K562 (cell line): ENCODE data around the gene METTL3. TPM values are rescaled to one million over a fixed set of nuclear protein-coding genes. Genes with fewer than 3 reads are reported as not detected.

Experiments used
- ATAC-seq: fragments of 200-7000 bp; cut with Tn5 transposase; 3 replicates; pipeline ENCODE4 v1.9.1; 2020; ENCODE audit warnings: moderate library complexity
- BruUV-seq: library from RNA; stranded (reverse); fragments of 400-500 nt; replicated peaks from 2 replicates; lab custom pipeline; 2021; lab: Mats Ljungman, UMichigan
- CTCF ChIA-PET: fragments of 300-600 bp; formaldehyde crosslinking; extraction: SDS; loops from one replicate; lab custom pipeline; 2021; ENCODE audit warnings: low intra/inter-chr PET ratio; lab: Yijun Ruan, JAX
- POLR2A ChIA-PET: fragments of 300-600, 350-650 bp; sonication (Branson Sonifier 250); formaldehyde crosslinking; extraction: SDS; loops from one replicate; lab custom pipeline; 2021; ENCODE audit warnings: antibody characterized with exemption, inconsistent platforms; lab: Yijun Ruan, JAX
- DNase-seq, 4 experiments: peaks; one replicate each; pipeline versions ENCODE4 v3.0.0 to v3.0.0-alpha.2; 2011 to 2018; ENCODE audit warnings: low spot score in 3 of 4, mixed read lengths in 3 of 4; ENCODE audit errors: extremely low read depth in 1 of 4
- FAIRE-seq: peaks from 2 replicates; lab custom pipeline; 2011; peaks lifted over from hg19 to GRCh38; lab: Jason Lieb, UNC
- H2AFZ ChIP-seq: 2 replicates; pipeline ENCODE4 v1.6.0; 2011; ENCODE audit warnings: low read depth, low read length, control low read depth, inconsistent platforms
- H3K27ac ChIP-seq: fragments of 200-600 bp; 3 replicates; pipeline ENCODE4 v1.8.0; 2011; ENCODE audit warnings: low read depth, mild to moderate bottlenecking, control low read depth, inconsistent platforms, low read length, moderate library complexity, mixed read lengths; ENCODE audit errors: extremely low read depth
- H3K27me3 ChIP-seq, 2 experiments: fragments of 300-600 bp in 1 of 2; 2 replicates in 1 of 2; 3 replicates in 1 of 2; pipeline versions ENCODE4 v1.6.0 to v1.8.0; 2011; ENCODE audit warnings: inconsistent platforms in 2 of 2, low read length in 2 of 2, mild to moderate bottlenecking in 1 of 2, mixed read lengths in 1 of 2, moderate library complexity in 1 of 2; ENCODE audit not compliant: control insufficient read depth in 2 of 2, insufficient read depth in 2 of 2
- H3K36me3 ChIP-seq: fragments of 300-600 bp; 3 replicates; pipeline ENCODE4 v1.8.0; 2011; ENCODE audit warnings: mild to moderate bottlenecking, low read length, inconsistent platforms; ENCODE audit not compliant: control insufficient read depth, insufficient read depth
- H3K4me1 ChIP-seq, 2 experiments: fragments of 200-600 bp in 1 of 2; replicated peaks in 1 of 2; 2 replicates in 1 of 2; 3 replicates in 1 of 2; pipeline versions ENCODE4 v1.5.1 to v1.8.0; 2011; ENCODE audit warnings: inconsistent platforms in 2 of 2, low read length in 2 of 2, mild to moderate bottlenecking in 1 of 2, mixed read lengths in 1 of 2, moderate library complexity in 1 of 2; ENCODE audit not compliant: control insufficient read depth in 2 of 2, insufficient read depth in 2 of 2
- H3K4me2 ChIP-seq: 2 replicates; pipeline ENCODE4 v1.6.1; 2011; ENCODE audit warnings: low read length, control low read depth, inconsistent platforms, mixed read lengths; ENCODE audit not compliant: insufficient read depth
- H3K4me3 ChIP-seq: fragments of 200-600 bp; sonication (generic), shearing (Covaris generic); 2 replicates; pipeline ENCODE4 v1.5.1; 2016; ENCODE audit warnings: control low read depth, inconsistent platforms
- H3K79me2 ChIP-seq: fragments of 200-600 bp; 3 replicates; pipeline ENCODE4 v1.8.0; 2011; ENCODE audit warnings: low read length, inconsistent platforms; ENCODE audit not compliant: control insufficient read depth, insufficient read depth
- H3K9ac ChIP-seq, 2 experiments: 2 replicates each; pipeline versions ENCODE4 v1.6.0 to v1.6.1; 2011; ENCODE audit warnings: low read depth in 2 of 2, low read length in 2 of 2, control low read depth in 1 of 2, inconsistent platforms in 1 of 2, mild to moderate bottlenecking in 1 of 2, mixed read lengths in 1 of 2; ENCODE audit not compliant: insufficient read depth in 1 of 2
- H3K9me1 ChIP-seq: one replicate; pipeline ENCODE4 v1.6.0; 2011; ENCODE audit warnings: inconsistent platforms, mild to moderate bottlenecking, low read length, moderate library complexity; ENCODE audit not compliant: control insufficient read depth, insufficient read depth
- H3K9me3 ChIP-seq: replicated peaks from 2 replicates; pipeline ENCODE4 v1.5.1; 2011; ENCODE audit warnings: low read depth, low read length, inconsistent platforms; ENCODE audit not compliant: control insufficient read depth, insufficient read depth
- H4K20me1 ChIP-seq: replicated peaks from 2 replicates; pipeline ENCODE4 v1.6.1; 2011; ENCODE audit warnings: low read length, inconsistent platforms, mixed read lengths; ENCODE audit not compliant: control insufficient read depth, insufficient read depth
- ARID1B ChIP-seq: fragments of 450-650 bp; IDR thresholded peaks from 2 replicates; pipeline ENCODE4 v1.6.1; 2016; ENCODE audit warnings: antibody characterized with exemption, mild to moderate bottlenecking, inconsistent platforms
- BRD4 ChIP-seq: fragments of 200-600 bp; sonication (generic); IDR thresholded peaks from 2 replicates; pipeline ENCODE4 v1.6.1; 2017; ENCODE audit warnings: inconsistent platforms
- FOXO4 ChIP-seq: fragments of 450-650 bp; formaldehyde crosslinking; IDR thresholded peaks from 2 replicates; pipeline ENCODE4 v1.4.0; 2020; ENCODE audit warnings: mild to moderate bottlenecking, moderate library complexity
- HMGXB4 ChIP-seq: sonication (generic); formaldehyde crosslinking; IDR thresholded peaks from 2 replicates; pipeline ENCODE4 v1.8.1; 2023; ENCODE audit warnings: mild to moderate bottlenecking, missing genetic modification reagents
- MAX ChIP-seq: sonication (generic); formaldehyde crosslinking; IDR thresholded peaks from 2 replicates; pipeline ENCODE4 v1.9.0; 2022; ENCODE audit warnings: mild to moderate bottlenecking, missing genetic modification reagents
- MED1 ChIP-seq: sonication (generic); formaldehyde crosslinking; IDR thresholded peaks from 2 replicates; pipeline ENCODE4 v1.8.1; 2023; ENCODE audit warnings: missing genetic modification reagents, borderline replicate concordance
- MEF2A ChIP-seq: IDR thresholded peaks from 2 replicates; pipeline ENCODE4 v1.6.1; 2011; ENCODE audit warnings: low read depth, mild to moderate bottlenecking, low read length, moderate library complexity; ENCODE audit not compliant: control insufficient read depth
- NCOA1 ChIP-seq: fragments of 450-650 bp; IDR thresholded peaks from 2 replicates; pipeline ENCODE4 v1.6.1; 2016; ENCODE audit warnings: low read depth
- NEUROD1 ChIP-seq: fragments of 150-350 bp; IDR thresholded peaks from 2 replicates; pipeline ENCODE4 v1.6.1; 2014; ENCODE audit warnings: borderline replicate concordance, low read length, low read depth; ENCODE audit not compliant: partially characterized antibody
- NFIX ChIP-seq: fragments of 250-450 bp; sonication (Bioruptor Pico); IDR thresholded peaks from 2 replicates; pipeline ENCODE4 v1.4.0; 2020; ENCODE audit warnings: low read depth, mild to moderate bottlenecking, moderate library complexity
- PHB2 ChIP-seq: fragments of 450-650 bp; IDR thresholded peaks from 2 replicates; pipeline ENCODE4 v1.6.1; 2017; ENCODE audit warnings: low read depth
- PTTG1 ChIP-seq: fragments of 450-650 bp; IDR thresholded peaks from 2 replicates; pipeline ENCODE4 v1.6.1; 2016; ENCODE audit warnings: low read depth, mild to moderate bottlenecking, missing genetic modification characterization, missing compliant biosample characterization
- RBM14 ChIP-seq: fragments of 200-400 bp; formaldehyde crosslinking; IDR thresholded peaks from 2 replicates; pipeline ENCODE4 v1.6.1; 2018; ENCODE audit warnings: low read depth, mild to moderate bottlenecking, low read length, moderate library complexity, borderline replicate concordance; ENCODE audit not compliant: insufficient read depth
- SMAD3 ChIP-seq: fragments of 450-650 bp; formaldehyde crosslinking; conservative IDR thresholded peaks from 2 replicates; pipeline ENCODE4 v1.4.0; 2020; ENCODE audit warnings: mild to moderate bottlenecking
- ZNF324 ChIP-seq: fragments of 250-450 bp; sonication (Bioruptor Pico); IDR thresholded peaks from 2 replicates; pipeline ENCODE4 v1.4.0; 2020; ENCODE audit warnings: mild to moderate bottlenecking
- WGBS: fragments of 100-300 bp; shearing (Covaris generic); methylation state at CpG from one replicate; pipeline ENCODE4 v1.1.6; 2016; ENCODE audit warnings: low coverage, mixed read lengths; ENCODE audit not compliant: insufficient coverage; ENCODE audit errors: missing lambda C conversion rate; 5-methylcytosine and 5-hydroxymethylcytosine counted together
- in situ Hi-C: fragments of 300-500 bp; cut with MboI; formaldehyde crosslinking; loops from 4 replicates; pipeline ENCODE4 v1.15.0; 2018; ENCODE audit warnings: inconsistent platforms, mixed read lengths
- intact Hi-C: fragments of 100-400 bp; cut with micrococcal nuclease; formaldehyde crosslinking; loops from 2 replicates; pipeline ENCODE4 v1.14.2; 2022
- polyA plus RNA-seq, 8 experiments: library from polyadenylated mRNA; depleted of rRNA in 4 of 8; stranded (reverse) in 5 of 8; unstranded in 3 of 8; fragments of >200 nt; fragmentation: Nextera tagmentation in 2 of 8; fragmentation: Illumina TruSeq in 1 of 8; extraction: Ambion mirVana in 2 of 8; extraction: Trizol in 1 of 8; gene quantifications; 2 replicates each; pipeline versions ENCODE4 v1.2.1 to v1.2.3, GENCODE V29; 2011 to 2014; ENCODE audit warnings: inconsistent platforms in 1 of 8, missing spikeins in 1 of 8
- total RNA-seq, 7 experiments: library from RNA; depleted of rRNA in 6 of 7; stranded (reverse); fragments of >200 nt in 6 of 7; fragmentation: Illumina TruSeq in 2 of 7; extraction: Trizol in 2 of 7; gene quantifications; 2 replicates each; pipeline versions ENCODE4 v1.2.1 to v1.2.3, GENCODE V29; 2011 to 2021; ENCODE audit warnings: low replicate concordance in 1 of 7

METTL3 gene
- total and polyA plus RNA-seq, 9 of the 15 experiments (the other 6 are each of a cell fraction or from before 2014, with no cell fraction given): 42.1 to 151 (median 65.7) TPM

- Histone ChIP-seq H3K36me3 (no peaks in the 10 kb centered on the region), H4K20me1 (no peaks in the 10 kb centered on the region), H3K9ac (no peak overlapping the region), H3K27ac (no peak overlapping the region), H3K4me3 (no peak overlapping the region), H3K79me2 (no peaks in the 10 kb centered on the region), H2AFZ (no peak overlapping the region), H3K27me3 (no peaks in the 10 kb centered on the region), H3K9me3 (no peaks in the 10 kb centered on the region), H3K4me2 (no peak overlapping the region), H3K4me1 (no peaks in the 10 kb centered on the region; a peak in 1 of 5 replicates), H3K9me1 (no peaks in the 10 kb centered on the region)
- no peak for ATAC-seq
- CTCF ChIA-PET: no interaction called here
- no peak for FAIRE-seq
- in situ Hi-C loops (no loop called here), intact Hi-C loops (no loop called here)
- no peak for DNase-seq
- TF ChIP-seq NCOA1 (no peak), BRD4 (no peak), FOXO4 (no peak), HMGXB4 (no peak), MED1 (CRISPR knock-in tag) (no peak), MAX (CRISPR knock-in tag) (no peak), NFIX (CRISPR knock-in tag) (no peak), SMAD3 (CRISPR knock-in tag) (no peak), MEF2A (no peak), PTTG1 (tag) (no peak), ZNF324 (CRISPR knock-in tag) (no peak), NEUROD1 (no peak), ARID1B (no peak), PHB2 (no peak), RBM14 (no peak)
- no TSS peak for BruUV-seq
- POLR2A ChIA-PET: no interaction called here
- 56% methylated on average over 3 of the region's 3 CpGs for WGBS
These were observed 42.1 kb upstream of the METTL3 start for GRCh38 chr14:21553266-21553665.
